Neutrophil (primary cell): ENCODE measurements around the gene PXK.

Experiments used
- H3K27ac ChIP-seq: fragments of 200-600 bp; sonication (generic); 2 replicates; pipeline ENCODE4 v1.5.1; 2016; ENCODE audit warnings: mild to moderate bottlenecking, moderate library complexity
- H3K27me3 ChIP-seq: fragments of 200-600 bp; sonication (generic); 2 replicates; pipeline ENCODE4 v1.6.0; 2016; ENCODE audit warnings: mild to moderate bottlenecking
- H3K36me3 ChIP-seq: fragments of 200-600 bp; sonication (generic); 2 replicates; pipeline ENCODE4 v1.5.1; 2017
- H3K4me1 ChIP-seq, 2 experiments: fragments of 200-600 bp in 1 of 2; sonication (generic) in 1 of 2; 1 replicate in 1 of 2; 2 replicates in 1 of 2; pipeline versions ENCODE4 v1.5.1 to v1.6.1; 2013 to 2016; ENCODE audit warnings: low read depth in 1 of 2, low read length in 1 of 2, mild to moderate bottlenecking in 1 of 2, moderate library complexity in 1 of 2; ENCODE audit not compliant: control insufficient read depth in 1 of 2, insufficient read depth in 1 of 2
- H3K4me3 ChIP-seq, 2 experiments: fragments of 200-600 bp in 1 of 2; sonication (generic) in 1 of 2; 1 replicate in 1 of 2; 2 replicates in 1 of 2; pipeline ENCODE4 v1.5.1; 2013 to 2016; ENCODE audit warnings: low read depth in 1 of 2, low read length in 1 of 2, mild to moderate bottlenecking in 1 of 2, moderate library complexity in 1 of 2
- H3K9me3 ChIP-seq: fragments of 200-600 bp; sonication (generic); 2 replicates; pipeline ENCODE4 v1.5.1; 2016
- CTCF ChIP-seq: fragments of 200-600 bp; sonication (generic); IDR thresholded peaks from 2 replicates; pipeline ENCODE4 v1.5.1; 2016; ENCODE audit warnings: antibody characterized with exemption

Gene PXK

GRCh38 chr3:58409663-58410062 lies 77.0 kb downstream of the PXK start:
- Histone ChIP-seq H3K4me1 (no peaks in the 10 kb centered on the region), H3K27ac (no peak overlapping the region), H3K27me3 (no peaks in the 10 kb centered on the region), H3K36me3 (peaks cover 95% of the 10 kb centered on the region), H3K4me3 (no peak overlapping the region), H3K9me3 (no peaks in the 10 kb centered on the region)
- no peak for TF ChIP-seq CTCF

- H3K36me3 ChIP-seq = peaks cover 98% of the 10 kb centered on the region
- H3K27me3 ChIP-seq = no peaks in the 10 kb centered on the region
- no peak overlapping the region for H3K27ac ChIP-seq
- H3K4me3 ChIP-seq = no peak overlapping the region
- no peaks in the 10 kb centered on the region for H3K9me3 ChIP-seq
- no peak for TF ChIP-seq CTCF
- H3K4me1 ChIP-seq = no peaks in the 10 kb centered on the region
These were observed 78.3 kb downstream of the PXK start for GRCh38 chr3:58411036-58411435.

GRCh38 chr3:58411851-58412830 lies 79.4 kb downstream of the PXK start:
- no peaks in the 10 kb centered on the region for H3K27me3 ChIP-seq
- no peak overlapping the region for H3K4me3 ChIP-seq
- H3K36me3 ChIP-seq = peaks cover 98% of the 10 kb centered on the region
- H3K9me3 ChIP-seq = no peaks in the 10 kb centered on the region
- no peaks in the 10 kb centered on the region for H3K4me1 ChIP-seq
- H3K27ac ChIP-seq = no peak overlapping the region
- TF ChIP-seq CTCF = no peak

GRCh38 chr3:58414538-58415197 lies 82.0 kb downstream of the PXK start:
- Histone ChIP-seq H3K27ac (no peak overlapping the region), H3K36me3 (peaks cover 98% of the 10 kb centered on the region), H3K4me1 (peaks cover 0 to 4% of the 10 kb centered on the region in 2 experiments), H3K9me3 (no peaks in the 10 kb centered on the region), H3K4me3 (no peak overlapping the region), H3K27me3 (no peaks in the 10 kb centered on the region)
- TF ChIP-seq CTCF = peak; percentile 71

GRCh38 chr3:58416191-58416590 lies 83.5 kb downstream of the PXK start:
- TF ChIP-seq CTCF = no peak
- Histone ChIP-seq H3K36me3 (peaks cover 98% of the 10 kb centered on the region), H3K27ac (no peak overlapping the region), H3K4me3 (no peak overlapping the region), H3K9me3 (no peaks in the 10 kb centered on the region), H3K4me1 (peaks cover 0 to 4% of the 10 kb centered on the region in 2 experiments), H3K27me3 (no peaks in the 10 kb centered on the region)
